HG03159 (cell line): ENCODE results near the gene KCNJ8.

Experiments used
- ATAC-seq: cut with Tn5 transposase; IDR thresholded peaks from one replicate; pipeline ENCODE4 v1.9.1; 2021; ENCODE audit warnings: mild to moderate bottlenecking, moderate library complexity; ENCODE audit not compliant: unreplicated experiment

Gene KCNJ8

GRCh38 chr12:21718944-21719650 lies 55.4 kb downstream of the KCNJ8 start:
- ATAC-seq, result no peak

GRCh38 chr12:21718403-21718802 lies 56.1 kb downstream of the KCNJ8 start:
- ATAC-seq, result no peak

- ATAC-seq, result no peak
Measured at GRCh38 chr12:21717767-21718166, 56.7 kb downstream of the KCNJ8 start.

- ATAC-seq, result no peak
Measured at GRCh38 chr12:21715386-21715785, 59.1 kb downstream of the KCNJ8 start.
